G401 (cell line): Measurements from ENCODE around the gene TPK1. TPM values are rescaled to one million over a fixed set of nuclear protein-coding genes. Genes with fewer than 3 reads are reported as not detected.
"Not testable (repeated sequence)": the region's sequence is repeated elsewhere in the genome, so short reads cannot be mapped to it uniquely, and the experiment has no call there.

Experiments
- DNase-seq: peaks from one replicate; pipeline ENCODE4 v3.0.0-alpha.2; 2015; ENCODE audit warnings: low spot score
- in situ Hi-C: cut with HindIII; loops from 2 replicates; pipeline ENCODE4 v1.10.0; 2016; ENCODE audit warnings: low sequenced_read_pairs, mixed read lengths
- total RNA-seq: library from RNA; depleted of rRNA; stranded (reverse); fragments of >200 nt; shearing (Covaris generic); gene quantifications from 2 replicates; pipeline ENCODE4 v1.2.3, GENCODE V29; 2014

Gene TPK1
- total RNA-seq, 1 experiment from 2014 or later, result 1.6 TPM

- in situ Hi-C loops, result no loop called here
- DNase-seq, result no peak
These were observed 8.2 kb downstream of the TPK1 start for GRCh38 chr7:144827621-144828020.

GRCh38 chr7:144826208-144826607, 9.6 kb downstream of the TPK1 start:
- DNase-seq, result no peak
- in situ Hi-C loops, result no loop called here

- in situ Hi-C loops, result no loop called here
- DNase-seq, result no peak
These were observed 11.5 kb downstream of the TPK1 start for GRCh38 chr7:144824360-144824759.

DNA sequence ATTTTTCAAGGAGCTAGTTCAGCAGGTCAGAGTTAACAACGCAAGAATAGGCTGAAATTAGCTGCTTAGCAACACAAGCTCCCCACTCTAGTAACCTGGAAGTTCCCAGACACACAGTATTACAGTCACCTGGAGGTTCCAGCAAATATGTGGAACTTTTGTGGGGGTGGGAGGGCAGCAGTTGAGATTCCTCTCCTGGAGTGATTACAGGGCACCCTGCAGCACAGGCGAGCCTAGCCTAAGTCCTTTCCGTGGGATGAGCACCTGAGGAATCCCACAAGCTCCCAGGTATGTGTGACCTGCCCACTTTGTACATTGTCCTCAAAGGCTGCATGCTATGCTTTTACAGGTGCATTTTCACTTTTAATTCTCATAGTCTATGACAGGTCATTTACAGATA, 13.6 kb downstream of the TPK1 start:
- in situ Hi-C loops, result no loop called here
- DNase-seq, result no peak

DNA sequence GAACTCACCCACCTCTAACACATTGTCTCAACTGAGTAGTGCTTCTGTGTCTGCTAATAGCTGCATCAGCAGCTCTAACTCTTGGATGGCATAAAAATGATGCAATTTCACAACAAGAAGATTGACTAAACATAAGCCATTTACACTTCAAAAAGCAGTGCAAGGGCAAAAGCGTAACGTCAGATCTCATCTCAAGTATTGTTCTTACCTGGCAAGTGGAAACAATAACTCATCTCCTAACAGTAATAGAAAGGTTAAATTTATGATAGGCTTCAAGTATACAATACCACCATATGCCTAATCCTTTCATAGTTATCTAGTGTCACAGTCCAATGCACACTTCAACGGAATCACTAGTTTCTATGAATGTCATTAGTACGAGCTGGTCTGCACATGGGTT, 14.8 kb downstream of the TPK1 start:
- in situ Hi-C loops, result no loop called here
- DNase-seq, result no peak

- DNase-seq, result no peak
- in situ Hi-C loops, result no loop called here
These were observed 15.3 kb downstream of the TPK1 start for GRCh38 chr7:144820552-144820951.

- in situ Hi-C loops, result no loop called here
- no peak for DNase-seq
These were observed 16.3 kb downstream of the TPK1 start for GRCh38 chr7:144819566-144819965.

DNA sequence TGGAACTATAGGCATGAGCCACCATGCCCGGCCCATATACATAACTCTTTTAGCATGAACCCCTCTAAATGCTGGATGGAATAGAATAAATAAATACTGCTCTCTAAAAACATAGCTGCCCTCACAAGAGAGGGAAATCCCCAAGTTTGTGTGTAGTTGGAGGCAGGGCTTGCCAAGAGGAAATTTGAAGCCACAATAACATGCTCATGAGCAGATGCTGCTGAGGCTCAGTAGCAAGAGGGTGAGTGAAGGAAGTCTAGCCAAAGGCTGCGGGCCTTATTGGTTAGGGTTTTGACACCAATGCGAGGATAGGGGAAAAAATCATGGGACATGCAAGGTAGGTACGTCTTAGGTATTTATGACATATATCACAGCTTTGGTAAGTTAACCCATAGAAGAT, 17.3 kb downstream of the TPK1 start:
- DNase-seq, result no peak

GRCh38 chr7:144817001-144817400, 18.9 kb downstream of the TPK1 start:
- in situ Hi-C loops, result no loop called here
- no peak for DNase-seq

More for the DNA sequence above, 17.3 kb downstream of the TPK1 start:
- in situ Hi-C loops, result no loop called here

- DNase-seq, result no peak
- in situ Hi-C loops, result no loop called here
These were observed 21.6 kb downstream of the TPK1 start for GRCh38 chr7:144814299-144814698.

- in situ Hi-C loops, result no loop called here
- no peak for DNase-seq
These were observed 23.2 kb downstream of the TPK1 start for GRCh38 chr7:144812379-144813283.

DNA sequence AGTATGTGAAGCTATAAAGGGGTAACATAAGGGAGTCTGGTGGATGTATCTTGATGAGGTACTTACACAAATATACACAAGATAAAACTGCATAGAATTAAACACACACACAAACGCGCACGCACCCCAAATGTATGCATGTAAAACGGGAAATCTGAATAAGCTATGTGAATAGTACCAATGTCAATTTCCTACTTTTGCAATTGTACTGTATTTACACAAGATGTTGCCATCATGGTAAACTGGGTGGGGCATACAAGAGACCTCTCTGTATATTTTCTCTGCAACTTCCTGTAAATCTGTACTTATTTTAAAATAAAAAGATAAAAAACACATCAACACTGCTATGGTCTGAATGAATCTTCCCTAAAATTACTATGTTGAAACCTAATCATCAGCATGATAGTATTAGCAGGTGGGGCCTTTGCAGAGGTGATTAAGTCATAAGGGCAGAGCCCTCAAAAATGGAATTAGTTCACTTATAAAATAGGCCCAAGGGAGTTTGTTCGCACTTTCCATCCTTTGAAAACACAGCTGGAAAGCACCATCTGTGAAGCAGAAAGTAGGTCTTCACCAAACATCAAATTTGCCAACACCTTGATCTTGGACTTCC, 30.1 kb downstream of the TPK1 start:
- in situ Hi-C loops, result no loop called here

DNA sequence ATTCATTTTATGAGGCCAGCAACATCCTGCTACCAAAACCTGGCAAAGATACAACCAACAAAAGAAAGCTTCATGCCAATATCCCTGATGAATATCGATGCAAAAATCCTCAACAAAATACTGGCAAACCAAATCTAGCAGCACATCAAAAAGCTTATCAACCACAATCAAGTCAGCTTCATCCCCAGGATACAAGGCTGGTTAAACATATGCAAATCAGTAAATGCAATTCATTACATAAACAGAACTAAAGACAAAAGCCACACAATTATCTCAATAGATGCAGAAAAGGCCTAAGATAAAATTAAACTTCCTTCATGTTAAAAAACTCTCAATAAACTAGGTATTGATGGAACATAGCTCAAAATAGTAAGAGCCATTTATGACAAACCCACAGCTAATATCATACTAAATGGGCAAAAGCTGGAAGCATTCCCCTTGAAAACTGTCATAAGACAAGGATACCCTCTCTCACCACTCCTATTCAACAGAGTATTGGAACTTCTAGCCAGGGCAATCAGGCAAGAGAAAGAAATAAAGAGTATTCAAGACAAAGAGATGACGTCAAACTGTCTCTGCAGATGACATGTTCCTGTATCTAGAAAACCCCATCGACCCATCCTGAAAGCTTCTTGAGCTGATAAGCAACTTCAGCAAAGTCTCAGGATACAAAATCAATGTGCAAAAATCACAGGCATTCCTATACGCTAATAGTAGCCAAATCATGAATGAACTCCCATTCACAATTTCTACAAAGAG, 35.0 kb downstream of the TPK1 start:
- in situ Hi-C loops, result not testable (repeated sequence)

More for the DNA sequence above, 30.1 kb downstream of the TPK1 start:
- no peak for DNase-seq

DNA sequence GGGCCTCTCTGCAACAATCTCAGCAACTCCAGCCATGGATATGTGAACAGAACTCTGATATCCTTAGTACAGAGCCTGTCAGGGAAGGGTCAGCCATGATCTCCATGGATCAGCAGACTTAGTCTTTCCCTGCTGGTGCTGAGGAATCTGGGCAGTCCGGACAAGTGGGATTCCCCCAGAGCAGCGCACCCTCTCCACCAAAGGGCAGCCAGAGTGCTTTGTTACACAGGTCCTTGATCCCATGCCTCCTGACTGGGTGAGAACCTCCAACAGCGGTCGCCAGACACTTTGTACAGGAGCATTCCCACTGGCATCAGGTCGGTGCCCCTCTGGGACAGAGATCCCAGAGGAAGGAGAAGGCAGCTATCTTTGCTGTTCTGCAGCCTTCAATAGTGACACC, 38.9 kb downstream of the TPK1 start:
- DNase-seq, result no peak
- in situ Hi-C loops, result no loop called here

More for the DNA sequence above, 35.0 kb downstream of the TPK1 start:
- not testable (repeated sequence) for DNase-seq

DNA sequence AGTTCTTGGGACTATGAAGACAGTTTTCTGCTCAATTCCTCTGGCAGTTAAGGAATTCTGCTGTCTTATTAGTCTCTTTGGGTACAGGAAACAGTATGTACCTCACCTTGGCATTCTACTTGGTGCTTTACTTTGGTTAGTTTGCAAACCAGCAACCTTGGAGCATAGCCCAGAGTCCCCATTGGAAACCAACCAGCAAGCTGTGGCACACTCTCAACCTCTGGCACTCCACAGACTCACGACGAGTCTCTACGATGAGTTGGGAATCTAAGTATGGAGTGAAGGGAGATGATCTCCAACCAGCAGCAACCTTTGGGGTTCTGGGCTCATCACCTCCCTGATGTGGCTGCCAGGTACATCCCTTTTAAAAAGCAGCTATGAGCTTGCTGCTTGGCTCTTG, 43.8 kb downstream of the TPK1 start:
- no peak for DNase-seq
- in situ Hi-C loops, result no loop called here

DNA sequence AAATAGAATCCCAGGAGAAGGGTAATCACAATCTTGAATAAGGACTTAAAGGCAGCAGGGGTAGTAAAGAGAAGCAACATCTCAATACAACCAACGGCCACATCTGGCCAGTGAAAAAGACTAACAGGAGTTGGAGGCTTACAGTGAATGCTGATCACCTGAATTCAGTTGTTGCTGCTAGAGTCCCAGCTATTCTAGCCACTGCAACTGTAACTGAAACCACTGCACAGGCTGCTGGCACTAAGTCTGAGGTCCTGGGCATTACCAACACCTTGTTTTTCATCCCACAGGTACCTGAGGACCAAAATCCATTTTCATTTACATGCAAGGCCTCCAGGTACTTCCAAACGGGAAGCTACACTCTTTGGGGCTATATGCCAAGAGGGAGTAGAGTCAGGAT, 44.4 kb downstream of the TPK1 start:
- in situ Hi-C loops, result no loop called here
- no peak for DNase-seq

GRCh38 chr7:144787127-144787526, 48.7 kb downstream of the TPK1 start:
- DNase-seq, result no peak
- in situ Hi-C loops, result no loop called here

- in situ Hi-C loops, result no loop called here
- no peak for DNase-seq
These were observed 49.3 kb downstream of the TPK1 start for GRCh38 chr7:144786522-144786921.

- in situ Hi-C loops, result no loop called here
- DNase-seq, result no peak
These were observed 49.8 kb downstream of the TPK1 start for GRCh38 chr7:144786079-144786478.

GRCh38 chr7:144785521-144785920, 50.3 kb downstream of the TPK1 start:
- in situ Hi-C loops, result no loop called here
- DNase-seq, result peak; percentile 7
